Endodermal cell (in vitro differentiated cells): ENCODE results near the gene NR6A1. TPM values are rescaled to one million over a fixed set of nuclear protein-coding genes. Genes with fewer than 3 reads are reported as not detected.

Source experiments
- DNase-seq: peaks from one replicate; pipeline ENCODE4 v3.0.0-alpha.2; 2017
- H3K27ac ChIP-seq: 2 replicates; pipeline ENCODE4 v1.5.1; 2013; ENCODE audit warnings: mild to moderate bottlenecking, low read depth, low read length, moderate library complexity
- H3K27me3 ChIP-seq: 2 replicates; pipeline ENCODE4 v1.6.1; 2013; ENCODE audit warnings: mild to moderate bottlenecking, low read length, moderate library complexity; ENCODE audit not compliant: insufficient read depth, control insufficient read depth, poor library complexity, severe bottlenecking
- H3K36me3 ChIP-seq: 2 replicates; pipeline ENCODE4 v1.7.0; 2013; ENCODE audit warnings: mild to moderate bottlenecking, low read length, moderate library complexity; ENCODE audit not compliant: control insufficient read depth, insufficient read depth
- H3K4me1 ChIP-seq: one replicate; pipeline ENCODE4 v1.7.0; 2013; ENCODE audit warnings: low read length; ENCODE audit not compliant: control insufficient read depth, insufficient read depth
- H3K4me3 ChIP-seq: 2 replicates; pipeline ENCODE4 v1.5.1; 2013; ENCODE audit warnings: mild to moderate bottlenecking, low read length, moderate library complexity
- H3K9ac ChIP-seq: 2 replicates; pipeline ENCODE4 v1.6.1; 2013; ENCODE audit warnings: mild to moderate bottlenecking, low read length, moderate library complexity; ENCODE audit not compliant: poor library complexity, severe bottlenecking; ENCODE audit errors: extremely low read depth
- H3K9me3 ChIP-seq: 2 replicates; pipeline ENCODE4 v1.6.1; 2013; ENCODE audit warnings: mild to moderate bottlenecking, low read length, moderate library complexity; ENCODE audit not compliant: control insufficient read depth
- H3K27ac Mint-ChIP-seq: 2 replicates; pipeline ENCODE4 v1.8.0; 2020; ENCODE audit warnings: mixed read lengths
- H3K27me3 Mint-ChIP-seq: 2 replicates; pipeline ENCODE4 v1.8.0; 2021; ENCODE audit warnings: mild to moderate bottlenecking, mixed read lengths; ENCODE audit not compliant: insufficient read depth
- H3K36me3 Mint-ChIP-seq: 2 replicates; pipeline ENCODE4 v1.8.0; 2020; ENCODE audit warnings: low read depth, mixed read lengths
- H3K4me1 Mint-ChIP-seq: 2 replicates; pipeline ENCODE4 v1.8.0; 2020; ENCODE audit warnings: mixed read lengths
- H3K4me3 Mint-ChIP-seq: 2 replicates; pipeline ENCODE4 v1.8.0; 2020; ENCODE audit warnings: mild to moderate bottlenecking, moderate library complexity, mixed read lengths
- H3K9me3 Mint-ChIP-seq: 2 replicates; pipeline ENCODE4 v1.8.0; 2020; ENCODE audit warnings: mild to moderate bottlenecking, mixed read lengths
- CTCF ChIP-seq: fragments of 200-600 bp; sonication (generic); conservative IDR thresholded peaks from 2 replicates; pipeline ENCODE4 v1.5.0; 2021; ENCODE audit warnings: antibody characterized with exemption, mild to moderate bottlenecking
- WGBS, 2 experiments: methylation state at CpG; one replicate each; pipeline versions ENCODE4 v1.1.5 to v1.1.7; 2013; ENCODE audit warnings: missing lambda C conversion rate in 2 of 2, mixed read lengths in 1 of 2; ENCODE audit not compliant: insufficient coverage in 1 of 2, insufficient read length in 1 of 2; 5-methylcytosine and 5-hydroxymethylcytosine counted together
- total RNA-seq, 2 donors: library from RNA; stranded (reverse); fragmentation: NEBNext Ultra II Directional in 1 of 2; extraction: Animal tissue kit (Norgen Biotek cat#: 25700) in 1 of 2; gene quantifications; 2 replicates in 1 of 2; 3 replicates in 1 of 2; pipeline ENCODE4 v1.2.1, GENCODE V29; 2021

The NR6A1 gene
- total RNA-seq, 2 donors from 2014 or later = 168 to 206 TPM

GRCh38 chr9:124631326-124631725 is 139.8 kb downstream of the NR6A1 start:
- no peak for TF ChIP-seq CTCF
- Histone ChIP-seq H3K27ac (no peak overlapping the region), H3K4me1 (no peaks in the 10 kb centered on the region), H3K9ac (no peak overlapping the region), H3K9me3 (no peaks in the 10 kb centered on the region), H3K4me3 (no peak overlapping the region), H3K27me3 (no peaks in the 10 kb centered on the region), H3K36me3 (peaks cover 7% of the 10 kb centered on the region)
- H3K4me1 Mint-ChIP-seq = no peaks in the 10 kb centered on the region
- no peak for DNase-seq
- H3K27ac Mint-ChIP-seq = no peak overlapping the region
- H3K27me3 Mint-ChIP-seq = no peaks in the 10 kb centered on the region
- no peak overlapping the region for H3K4me3 Mint-ChIP-seq
- H3K36me3 Mint-ChIP-seq = peaks cover 18% of the 10 kb centered on the region
- peaks cover 3% of the 10 kb centered on the region for H3K9me3 Mint-ChIP-seq

DNA sequence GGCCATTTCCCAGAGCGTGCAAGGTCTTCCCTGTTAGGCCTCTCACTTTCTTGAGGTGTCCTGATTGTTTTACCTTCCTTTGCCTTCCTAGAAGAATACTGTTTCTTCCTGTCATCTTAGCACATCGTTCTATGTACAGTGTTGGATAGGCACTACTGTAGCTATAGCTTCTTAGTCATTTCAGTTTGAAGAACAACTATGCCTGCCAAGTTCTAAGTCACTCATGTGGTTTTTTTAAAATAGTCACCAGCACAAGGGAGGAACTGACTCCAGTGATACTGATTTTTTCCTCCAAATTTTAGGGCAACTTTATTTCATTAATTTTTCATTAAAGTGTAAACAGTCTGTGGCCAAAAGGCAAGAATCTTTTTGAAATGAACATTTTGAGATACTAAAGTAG is 141.5 kb downstream of the NR6A1 start:
- Mint-ChIP-seq H3K9me3 (no peaks in the 10 kb centered on the region), H3K4me1 (no peaks in the 10 kb centered on the region), H3K36me3 (peaks cover 4% of the 10 kb centered on the region)

DNA sequence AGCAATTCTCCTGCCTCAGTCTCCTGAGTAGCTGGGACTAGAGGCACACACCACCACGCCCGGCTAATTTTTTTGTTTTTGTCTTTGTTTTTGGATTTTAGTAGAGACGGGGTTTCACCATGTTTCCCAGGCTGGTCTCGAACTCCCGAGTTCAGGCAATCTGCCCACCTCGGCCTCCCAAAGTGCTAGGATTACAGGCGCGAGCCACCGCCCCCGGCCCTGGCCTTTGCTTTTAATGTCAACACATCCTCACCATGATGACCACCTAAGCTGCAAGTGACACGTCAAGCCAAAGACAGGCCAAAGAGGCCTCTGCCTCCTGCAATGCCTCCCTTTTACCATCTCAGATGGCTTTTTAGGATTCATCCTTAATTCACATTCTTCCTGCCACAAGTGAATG is 142.4 kb downstream of the NR6A1 start:
- Histone ChIP-seq H3K36me3 (no peaks in the 10 kb centered on the region), H3K4me1 (no peaks in the 10 kb centered on the region), H3K9me3 (no peaks in the 10 kb centered on the region), H3K4me3 (no peak overlapping the region), H3K9ac (no peak overlapping the region), H3K27me3 (no peaks in the 10 kb centered on the region), H3K27ac (no peak overlapping the region)
- Mint-ChIP-seq H3K4me1 (no peaks in the 10 kb centered on the region), H3K27ac (no peak overlapping the region), H3K4me3 (no peak overlapping the region), H3K9me3 (no peaks in the 10 kb centered on the region), H3K27me3 (no peaks in the 10 kb centered on the region), H3K36me3 (peaks cover 4% of the 10 kb centered on the region)
- no peak for DNase-seq
- TF ChIP-seq CTCF = no peak
- WGBS, 2 experiments = 89 to 96% methylated on average over 8 to 11 of the region's 11 CpGs

More for the DNA sequence above, 141.5 kb downstream of the NR6A1 start:
- no peaks in the 10 kb centered on the region for H3K36me3 ChIP-seq
- H3K9ac ChIP-seq = no peak overlapping the region
- no peak for DNase-seq
- H3K27ac Mint-ChIP-seq = no peak overlapping the region
- no peaks in the 10 kb centered on the region for H3K27me3 ChIP-seq
- TF ChIP-seq CTCF = no peak
- H3K27me3 Mint-ChIP-seq = no peaks in the 10 kb centered on the region
- H3K4me3 Mint-ChIP-seq = no peak overlapping the region
- no peaks in the 10 kb centered on the region for H3K4me1 ChIP-seq
- no peak overlapping the region for H3K27ac ChIP-seq
- no peak overlapping the region for H3K4me3 ChIP-seq
- H3K9me3 ChIP-seq = no peaks in the 10 kb centered on the region
- WGBS, 2 experiments = 97 to 100% methylated on average over 2 of the region's 2 CpGs
